ENCODE data around the gene OR5H1.

- no peak; the same call in 1 of the 2 replicates for TF ChIP-seq CTCF (IDR thresholded peaks at IDR 0.05)
- TF ChIP-seq REST (IDR thresholded peaks at IDR 0.05; ENCODE audit: insufficient read depth in 1 of 2, low read depth in 2 of 2, low read length in 1 of 2) = no peak
- no peak for TF ChIP-seq POLR2AphosphoS5 (IDR thresholded peaks at IDR 0.05; ENCODE audit: low read depth, low read length)
Observed at GRCh38 chr3:98172621-98173020, 42.1 kb downstream of the OR5H1 start.
